ENCODE results near the gene AJM1.
A peak's percentile ranks its signal among the peaks of the same experiment; 100 is the strongest.
"Not testable (repeated sequence)": the region's sequence is repeated elsewhere in the genome, so short reads cannot be mapped to it uniquely, and the experiment has no call there.

AJM1 gene

GRCh38 chr9:136831720-136832104 lies 10.6 kb upstream of the AJM1 start:
- DNase-seq, result no peak

- no peak for DNase-seq
Measured at GRCh38 chr9:136832581-136832980, 9.7 kb upstream of the AJM1 start.

- not testable (repeated sequence) for DNase-seq
Measured at GRCh38 chr9:136833381-136834048, 8.8 kb upstream of the AJM1 start.

- no peak for DNase-seq
Measured at GRCh38 chr9:136835162-136835931, 6.9 kb upstream of the AJM1 start.

- DNase-seq, result no peak
Measured at GRCh38 chr9:136835932-136836904, 6.1 kb upstream of the AJM1 start.

GRCh38 chr9:136837146-136837855 lies 5.0 kb upstream of the AJM1 start:
- DNase-seq, result no peak

- DNase-seq, result not testable (repeated sequence)
Measured at GRCh38 chr9:136837856-136838277, 4.4 kb upstream of the AJM1 start.

- DNase-seq, result no peak
Measured at GRCh38 chr9:136838314-136839228, 3.7 kb upstream of the AJM1 start.

- no peak for DNase-seq
Measured at GRCh38 chr9:136839229-136840139, 2.8 kb upstream of the AJM1 start.

- DNase-seq, result no peak
Measured at GRCh38 chr9:136840140-136840876, 2.0 kb upstream of the AJM1 start.

GRCh38 chr9:136840877-136841645 lies 1.2 kb upstream of the AJM1 start:
- peak; percentile 85 for DNase-seq

GRCh38 chr9:136841646-136842379 lies 465 bp upstream of the AJM1 start:
- peak; percentile 74 for DNase-seq

GRCh38 chr9:136843159-136843800 lies 1.0 kb downstream of the AJM1 start:
- not testable (repeated sequence) for DNase-seq

GRCh38 chr9:136843801-136844740 lies 1.8 kb downstream of the AJM1 start:
- not testable (repeated sequence) for DNase-seq

- no peak for DNase-seq
Measured at GRCh38 chr9:136844761-136845464, 2.6 kb downstream of the AJM1 start.
